ENCODE results near the gene AREG. TPM values are rescaled to one million over a fixed set of nuclear protein-coding genes. Genes with fewer than 3 reads are reported as not detected.
A peak's percentile ranks its signal among the peaks of the same experiment; 100 is the strongest.

AREG gene
- total and polyA plus RNA-seq, 9 of the 15 experiments (the other 6 are each of a cell fraction or from before 2014, with no cell fraction given), result 1.4 to 7.7 (median 5.4) TPM

- in situ Hi-C loops (cut with MboI), result loop anchor here (5.0 kb wide), 1 partner anchor 75 kb away; no protein-coding TSS in a partner anchor
- POLR2A ChIA-PET, result no interaction called here
- no peak overlapping the region for H2AFZ ChIP-seq (ENCODE audit: low read depth, low read length)
- H3K9ac ChIP-seq (ENCODE audit: insufficient read depth in 1 of 2, low read depth in 2 of 2, low read length in 2 of 2), result no peak overlapping the region
- H3K4me1 ChIP-seq (replicated peaks in 1 of 2; ENCODE audit: control insufficient read depth in 2 of 2, insufficient read depth in 2 of 2, low read length in 2 of 2), result peaks cover 5 to 13% of the 10 kb centered on the region in 2 experiments; a peak in 3 of 5 replicates
- no TSS peak for BruUV-seq (replicated peaks)
- H3K79me2 ChIP-seq (ENCODE audit: control insufficient read depth, insufficient read depth, low read length), result no peaks in the 10 kb centered on the region
- DNase-seq (ENCODE audit: extremely low read depth in 1 of 4, low spot score in 3 of 4) (no peak), FAIRE-seq (no peak), ATAC-seq (no peak)
- intact Hi-C loops (cut with micrococcal nuclease), result no loop called here
- H3K4me2 ChIP-seq (ENCODE audit: insufficient read depth, low read length), result no peak overlapping the region
- peaks cover 4% of the 10 kb centered on the region; the same call in 1 of the 3 replicates for H3K36me3 ChIP-seq (ENCODE audit: control insufficient read depth, insufficient read depth, low read length)
- H3K27ac ChIP-seq (ENCODE audit: extremely low read depth, low read depth, low read length), result no peak overlapping the region
- no peak overlapping the region for H3K4me3 ChIP-seq
- no peaks in the 10 kb centered on the region for H4K20me1 ChIP-seq (replicated peaks; ENCODE audit: control insufficient read depth, insufficient read depth, low read length)
- H3K27me3 ChIP-seq (ENCODE audit: control insufficient read depth in 2 of 2, insufficient read depth in 2 of 2, low read length in 2 of 2), result no peaks in the 10 kb centered on the region
- TF ChIP-seq ZNF316 (IDR thresholded peaks at IDR 0.05), result peak; percentile 68
- no peak for TF ChIP-seq FOXM1 (IDR thresholded peaks at IDR 0.05; ENCODE audit: low read depth)
- no peak for TF ChIP-seq FOXM1 (CRISPR knock-in tag; IDR thresholded peaks at IDR 0.05; ENCODE audit: low read depth)
- no peak for TF ChIP-seq ZNF232 (CRISPR knock-in tag; IDR thresholded peaks at IDR 0.05)
- peak; percentile 53; the same call in 1 of the 2 replicates for TF ChIP-seq C11orf30 (IDR thresholded peaks at IDR 0.05; ENCODE audit: low read depth)
- no peak for TF ChIP-seq SNAPC5 (CRISPR knock-in tag; IDR thresholded peaks at IDR 0.05)
- TF ChIP-seq NCOA4 (IDR thresholded peaks at IDR 0.05; ENCODE audit: partially characterized antibody), result no peak
- no peak for TF ChIP-seq ZNF707 (CRISPR knock-in tag; conservative IDR thresholded peaks at IDR 0.05)
- TF ChIP-seq MAFG (tag; conservative IDR thresholded peaks at IDR 0.05), result peak; percentile 19; the same call in 1 of the 2 replicates
- no peak for TF ChIP-seq ZNF408 (CRISPR knock-in tag; IDR thresholded peaks at IDR 0.05; ENCODE audit: low read depth)
- 42% methylated on average over 5 of the region's 5 CpGs for whole genome bisulfite sequencing (ENCODE audit: insufficient coverage, low coverage, missing lambda C conversion rate)
- CTCF ChIA-PET (ENCODE audit: low intra/inter-chr PET ratio), result no interaction called here
- H3K9me1 ChIP-seq (ENCODE audit: control insufficient read depth, insufficient read depth, low read length), result no peaks in the 10 kb centered on the region
- H3K9me3 ChIP-seq (replicated peaks; ENCODE audit: control insufficient read depth, insufficient read depth, low read depth, low read length), result no peaks in the 10 kb centered on the region; the same call in 1 of the 2 replicates
Observed at GRCh38 chr4:74456849-74457395, 12.0 kb downstream of the AREG start.

Measured in K562 (cell line).